ENCODE results near the gene CRK.

The CRK gene

GRCh38 chr17:1498869-1499268 is 42.8 kb upstream of the CRK start:
- TF ChIP-seq SPI1 (IDR thresholded peaks at IDR 0.05; ENCODE audit: borderline replicate concordance, low read depth), result no peak
- TF ChIP-seq, protein P1, sequence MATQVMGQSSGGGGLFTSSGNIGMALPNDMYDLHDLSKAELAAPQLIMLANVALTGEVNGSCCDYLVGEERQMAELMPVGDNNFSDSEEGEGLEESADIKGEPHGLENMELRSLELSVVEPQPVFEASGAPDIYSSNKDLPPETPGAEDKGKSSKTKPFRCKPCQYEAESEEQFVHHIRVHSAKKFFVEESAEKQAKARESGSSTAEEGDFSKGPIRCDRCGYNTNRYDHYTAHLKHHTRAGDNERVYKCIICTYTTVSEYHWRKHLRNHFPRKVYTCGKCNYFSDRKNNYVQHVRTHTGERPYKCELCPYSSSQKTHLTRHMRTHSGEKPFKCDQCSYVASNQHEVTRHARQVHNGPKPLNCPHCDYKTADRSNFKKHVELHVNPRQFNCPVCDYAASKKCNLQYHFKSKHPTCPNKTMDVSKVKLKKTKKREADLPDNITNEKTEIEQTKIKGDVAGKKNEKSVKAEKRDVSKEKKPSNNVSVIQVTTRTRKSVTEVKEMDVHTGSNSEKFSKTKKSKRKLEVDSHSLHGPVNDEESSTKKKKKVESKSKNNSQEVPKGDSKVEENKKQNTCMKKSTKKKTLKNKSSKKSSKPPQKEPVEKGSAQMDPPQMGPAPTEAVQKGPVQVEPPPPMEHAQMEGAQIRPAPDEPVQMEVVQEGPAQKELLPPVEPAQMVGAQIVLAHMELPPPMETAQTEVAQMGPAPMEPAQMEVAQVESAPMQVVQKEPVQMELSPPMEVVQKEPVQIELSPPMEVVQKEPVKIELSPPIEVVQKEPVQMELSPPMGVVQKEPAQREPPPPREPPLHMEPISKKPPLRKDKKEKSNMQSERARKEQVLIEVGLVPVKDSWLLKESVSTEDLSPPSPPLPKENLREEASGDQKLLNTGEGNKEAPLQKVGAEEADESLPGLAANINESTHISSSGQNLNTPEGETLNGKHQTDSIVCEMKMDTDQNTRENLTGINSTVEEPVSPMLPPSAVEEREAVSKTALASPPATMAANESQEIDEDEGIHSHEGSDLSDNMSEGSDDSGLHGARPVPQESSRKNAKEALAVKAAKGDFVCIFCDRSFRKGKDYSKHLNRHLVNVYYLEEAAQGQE (IDR thresholded peaks at IDR 0.05; ENCODE audit: insufficient replicate concordance, low read depth), result no peak
- no peak for TF ChIP-seq GABPA (IDR thresholded peaks at IDR 0.05; ENCODE audit: low read depth)
- TF ChIP-seq, protein P2, sequence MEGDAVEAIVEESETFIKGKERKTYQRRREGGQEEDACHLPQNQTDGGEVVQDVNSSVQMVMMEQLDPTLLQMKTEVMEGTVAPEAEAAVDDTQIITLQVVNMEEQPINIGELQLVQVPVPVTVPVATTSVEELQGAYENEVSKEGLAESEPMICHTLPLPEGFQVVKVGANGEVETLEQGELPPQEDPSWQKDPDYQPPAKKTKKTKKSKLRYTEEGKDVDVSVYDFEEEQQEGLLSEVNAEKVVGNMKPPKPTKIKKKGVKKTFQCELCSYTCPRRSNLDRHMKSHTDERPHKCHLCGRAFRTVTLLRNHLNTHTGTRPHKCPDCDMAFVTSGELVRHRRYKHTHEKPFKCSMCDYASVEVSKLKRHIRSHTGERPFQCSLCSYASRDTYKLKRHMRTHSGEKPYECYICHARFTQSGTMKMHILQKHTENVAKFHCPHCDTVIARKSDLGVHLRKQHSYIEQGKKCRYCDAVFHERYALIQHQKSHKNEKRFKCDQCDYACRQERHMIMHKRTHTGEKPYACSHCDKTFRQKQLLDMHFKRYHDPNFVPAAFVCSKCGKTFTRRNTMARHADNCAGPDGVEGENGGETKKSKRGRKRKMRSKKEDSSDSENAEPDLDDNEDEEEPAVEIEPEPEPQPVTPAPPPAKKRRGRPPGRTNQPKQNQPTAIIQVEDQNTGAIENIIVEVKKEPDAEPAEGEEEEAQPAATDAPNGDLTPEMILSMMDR (IDR thresholded peaks at IDR 0.05; ENCODE audit: insufficient read depth, low read length), result no peak
- peak in 1 of 2 experiments; percentile 42 for DNase-seq (ENCODE audit: low read depth in 1 of 2, low spot score in 1 of 2)

DNA sequence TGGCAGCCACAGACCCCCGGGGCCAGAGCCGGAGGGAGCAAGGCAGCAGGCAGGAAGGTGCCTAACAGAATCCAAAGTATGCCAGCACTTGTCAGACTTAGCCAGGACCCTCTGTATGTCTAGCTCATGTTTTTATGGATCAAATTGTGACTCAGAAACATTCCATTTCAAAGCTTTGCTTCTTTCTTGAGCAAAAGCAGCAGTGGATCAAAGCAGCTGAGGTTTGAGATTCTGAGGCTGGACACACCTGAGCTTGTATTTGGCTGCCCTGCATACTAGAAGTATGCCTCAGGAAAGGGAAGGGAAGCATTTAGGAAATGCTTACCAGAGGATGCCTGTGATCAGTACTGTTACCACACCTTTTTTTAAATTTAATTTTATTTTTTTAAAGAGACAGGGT is 42.2 kb upstream of the CRK start:
- no peak for TF ChIP-seq SPI1 (IDR thresholded peaks at IDR 0.05; ENCODE audit: borderline replicate concordance, low read depth)
- TF ChIP-seq, protein P2 (IDR thresholded peaks at IDR 0.05; ENCODE audit: insufficient read depth, low read length), result no peak
- TF ChIP-seq, protein P1 (IDR thresholded peaks at IDR 0.05; ENCODE audit: insufficient replicate concordance, low read depth), result no peak
- TF ChIP-seq GABPA (IDR thresholded peaks at IDR 0.05; ENCODE audit: low read depth), result no peak
- TF ChIP-seq POLR2AphosphoS5 (IDR thresholded peaks at IDR 0.05; ENCODE audit: low read depth), result no peak
- H3K27me3 ChIP-seq (ENCODE audit: insufficient read depth, poor library complexity, severe bottlenecking), result no peaks in the 10 kb centered on the region
- no peak overlapping the region for H3K4me3 ChIP-seq (replicated peaks; ENCODE audit: insufficient read depth, low read length)
- H3K27ac ChIP-seq (replicated peaks), result no peak overlapping the region
- no peak for DNase-seq (ENCODE audit: low read depth in 1 of 2, low spot score in 1 of 2)

More at GRCh38 chr17:1498869-1499268, 42.8 kb upstream of the CRK start:
- H3K4me3 ChIP-seq (replicated peaks; ENCODE audit: insufficient read depth, low read length), result no peak overlapping the region
- H3K27ac ChIP-seq (replicated peaks), result no peak overlapping the region
- H3K27me3 ChIP-seq (ENCODE audit: insufficient read depth, poor library complexity, severe bottlenecking), result no peaks in the 10 kb centered on the region

- TF ChIP-seq GABPA (IDR thresholded peaks at IDR 0.05; ENCODE audit: low read depth) (no peak), SPI1 (IDR thresholded peaks at IDR 0.05; ENCODE audit: borderline replicate concordance, low read depth) (no peak), POLR2AphosphoS5 (IDR thresholded peaks at IDR 0.05; ENCODE audit: low read depth) (no peak)
- TF ChIP-seq, protein P2 (IDR thresholded peaks at IDR 0.05; ENCODE audit: insufficient read depth, low read length), result no peak
- TF ChIP-seq, protein P1 (IDR thresholded peaks at IDR 0.05; ENCODE audit: insufficient replicate concordance, low read depth), result no peak
- Histone ChIP-seq H3K27ac (replicated peaks) (no peak overlapping the region), H3K27me3 (ENCODE audit: insufficient read depth, poor library complexity, severe bottlenecking) (no peaks in the 10 kb centered on the region), H3K4me3 (replicated peaks; ENCODE audit: insufficient read depth, low read length) (no peak overlapping the region)
- no peak for DNase-seq (ENCODE audit: low read depth in 1 of 2, low spot score in 1 of 2)
Measured at GRCh38 chr17:1497831-1498230, 41.8 kb upstream of the CRK start.

Measured in HL-60 (cell line).